SK-N-MC (cell line): Measurements from ENCODE around the gene CYFIP1.

Source experiments
- EZH2 ChIP-seq: fragments of 200-600 bp; sonication (generic); IDR thresholded peaks from one replicate; pipeline ENCODE4 v1.6.1; 2017; ENCODE audit warnings: antibody characterized with exemption
- POLR2AphosphoS5 ChIP-seq: IDR thresholded peaks from 2 replicates; pipeline ENCODE4 v1.6.1; 2012; ENCODE audit warnings: mild to moderate bottlenecking, low read depth, low read length, borderline replicate concordance

DNA sequence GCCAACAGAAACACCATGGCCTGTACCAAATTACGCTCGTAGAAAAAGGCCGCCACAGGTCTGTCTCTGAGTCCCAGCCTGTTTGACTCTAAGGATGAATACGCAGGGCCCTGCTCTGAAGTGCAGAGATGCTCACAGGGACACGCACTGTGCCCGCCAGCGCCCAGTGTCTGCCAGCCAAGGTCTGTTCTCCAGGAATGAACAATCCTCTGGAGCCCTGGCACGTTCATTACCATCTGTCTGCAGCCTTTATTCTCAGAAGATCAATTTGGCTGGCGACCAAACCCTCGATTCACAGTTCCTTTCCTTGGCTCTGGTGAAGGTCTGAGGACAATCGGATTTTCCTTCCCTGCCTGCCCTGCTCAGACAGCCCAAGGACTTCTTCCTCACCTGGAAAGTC, 75.4 kb downstream of the CYFIP1 start:
- TF ChIP-seq POLR2AphosphoS5, result no peak
- TF ChIP-seq EZH2, result no peak
